CD4-positive, alpha-beta T cell treated with Interleukin-6 for 4 hours (primary cell): ENCODE data around the gene DEPDC5.
"Not testable (repeated sequence)": the region's sequence is repeated elsewhere in the genome, so short reads cannot be mapped to it uniquely, and the experiment has no call there.

Experiments
- DNase-seq: peaks from one replicate; pipeline ENCODE4 v3.0.0-alpha.2; 2020; ENCODE audit warnings: mixed read lengths

The DEPDC5 gene

DNA sequence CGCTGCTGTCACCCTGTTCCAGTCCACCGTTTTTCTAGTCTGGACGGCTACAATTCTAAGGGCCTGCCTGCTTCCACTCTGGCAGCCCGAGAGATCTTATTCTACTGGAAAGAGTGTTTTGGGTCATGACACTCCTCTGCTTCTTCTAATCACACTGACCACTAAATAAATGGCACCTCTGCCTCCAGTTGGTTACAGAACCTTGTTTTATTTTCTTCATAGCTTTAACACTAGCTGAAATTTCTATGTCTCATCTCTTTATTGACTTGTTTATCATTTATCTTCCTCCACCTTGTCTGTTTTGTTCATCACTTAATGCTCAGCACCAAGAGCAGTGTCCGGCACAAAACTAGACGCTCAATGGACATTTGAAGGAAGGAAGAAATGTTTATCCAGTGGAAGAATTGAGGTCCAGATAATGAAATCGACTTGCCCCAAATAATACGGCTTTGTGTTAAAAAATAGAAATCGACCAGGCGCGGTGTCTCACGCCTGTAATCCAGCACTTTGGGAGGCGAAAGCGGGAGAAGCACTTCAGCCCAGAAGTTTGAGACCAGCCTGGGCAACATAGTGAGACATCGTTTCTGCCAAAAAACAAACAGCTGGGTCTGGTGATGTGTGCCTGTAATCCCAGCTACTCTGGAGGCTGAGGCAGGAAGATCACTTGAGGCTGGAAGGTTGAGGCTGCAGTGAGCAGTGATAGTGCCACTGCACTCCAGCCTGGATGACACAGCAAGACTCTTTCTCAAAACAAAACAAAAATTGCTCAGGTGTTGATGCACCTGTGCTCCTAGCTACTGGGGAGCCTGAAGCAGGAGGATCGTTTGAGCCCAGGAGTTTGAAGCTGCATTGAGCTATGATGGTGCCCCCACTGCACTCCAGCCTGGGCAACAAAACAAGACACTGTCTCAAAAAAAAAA, 3.2 kb upstream of the DEPDC5 start:
- no peak for DNase-seq

DNA sequence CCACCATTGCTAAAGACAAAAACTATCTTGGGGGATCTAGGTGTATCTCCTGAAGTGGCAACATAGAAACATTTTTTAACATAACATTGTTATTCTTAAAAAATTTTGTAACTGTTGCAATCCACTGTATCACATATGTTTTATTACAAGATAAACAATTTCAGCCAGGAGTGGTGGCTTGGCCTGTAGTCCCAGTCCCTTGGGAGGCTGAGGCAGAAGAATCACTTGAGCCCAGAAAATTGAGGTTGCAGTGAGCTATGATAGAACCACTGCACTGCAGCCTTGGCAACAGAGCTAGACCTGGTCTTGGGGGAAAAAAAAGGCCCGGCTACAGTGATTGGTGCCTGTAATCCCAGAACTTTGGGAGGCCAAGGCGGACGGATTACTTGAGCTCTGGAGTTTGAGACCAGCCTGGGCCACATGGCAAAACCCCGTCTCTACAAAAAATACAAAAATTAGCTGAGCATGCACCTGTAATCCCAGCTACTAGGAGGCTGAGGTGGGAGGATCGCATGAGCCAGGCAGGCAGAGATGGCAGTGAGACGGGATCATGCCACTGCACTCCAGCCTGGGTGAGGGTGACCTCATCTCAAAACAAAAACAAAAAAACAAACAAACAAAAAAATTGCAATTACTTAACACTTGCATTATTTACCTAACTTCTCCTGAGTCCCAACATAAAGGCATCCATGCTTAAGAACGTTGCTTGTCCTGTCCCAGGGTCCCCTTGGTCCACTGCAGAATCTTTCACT, 1.5 kb upstream of the DEPDC5 start:
- DNase-seq, result no peak

DNA sequence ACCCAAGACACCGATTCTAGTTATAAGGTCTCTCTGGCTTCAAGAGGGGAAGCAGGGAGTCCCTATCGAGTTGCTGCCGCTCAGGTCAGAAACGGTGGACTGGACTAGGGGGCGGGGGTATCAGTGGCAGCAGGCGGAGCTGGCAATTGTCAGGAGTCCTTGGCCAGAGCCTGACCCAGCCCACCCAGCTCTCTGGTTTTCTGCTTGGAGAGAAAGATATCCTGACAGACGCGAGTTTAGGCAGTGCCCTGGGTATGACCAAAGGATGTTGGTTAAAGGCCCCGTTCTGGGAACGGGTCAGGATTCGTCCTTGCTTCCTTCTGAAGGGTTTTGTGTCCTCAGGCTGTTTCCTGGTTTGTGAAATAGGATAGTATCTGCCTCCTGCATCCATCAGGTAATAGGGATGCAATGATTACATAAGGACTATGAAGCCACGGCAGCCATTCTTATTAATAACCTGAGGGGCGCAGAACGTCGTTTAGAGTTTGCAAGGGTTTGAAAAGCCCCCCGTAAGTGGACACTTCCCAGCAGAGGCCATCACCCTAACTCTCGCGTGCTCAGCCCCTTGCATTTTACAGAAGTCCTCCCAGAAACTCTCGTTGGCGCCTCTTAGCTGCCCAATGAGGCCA, 700 bp upstream of the DEPDC5 start:
- peak; percentile 4 for DNase-seq

DNA sequence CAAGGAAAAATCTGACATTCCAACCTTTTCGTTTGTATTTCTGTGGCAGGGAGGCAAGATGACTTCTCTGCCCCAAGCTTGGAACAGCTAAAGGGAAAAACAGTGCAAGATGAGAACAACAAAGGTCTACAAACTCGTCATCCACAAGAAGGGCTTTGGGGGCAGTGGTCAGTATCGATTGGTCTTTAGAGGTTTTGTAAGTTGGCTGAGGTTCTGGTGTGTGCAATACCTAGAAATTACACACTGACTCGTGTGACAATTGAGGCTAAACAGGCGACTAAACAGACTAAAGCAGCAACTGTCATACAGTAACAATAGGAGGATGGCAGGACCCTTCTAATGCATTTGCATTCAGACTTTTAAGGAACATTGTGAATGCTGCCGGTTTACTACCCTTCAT, 994 bp downstream of the DEPDC5 start:
- no peak for DNase-seq

DNA sequence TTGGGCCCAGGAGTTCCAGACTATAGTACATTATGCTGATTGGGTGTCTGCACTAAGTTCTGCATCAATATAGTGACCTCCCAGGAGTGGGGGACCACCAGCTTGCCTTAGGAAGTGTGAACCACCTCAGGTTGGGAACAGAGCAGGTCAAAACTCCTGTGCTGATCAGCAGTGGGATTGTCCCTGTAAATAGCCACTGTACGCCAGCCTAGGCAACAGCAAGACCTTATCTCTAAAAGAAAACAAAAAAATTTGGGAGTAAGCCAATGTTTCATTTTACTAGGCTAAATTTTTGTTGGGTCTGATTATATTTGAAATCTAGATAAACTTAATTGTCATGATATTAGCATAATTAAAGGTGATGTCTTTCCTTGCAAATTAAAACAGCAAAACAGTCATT, 3.4 kb downstream of the DEPDC5 start:
- no peak for DNase-seq

DNA sequence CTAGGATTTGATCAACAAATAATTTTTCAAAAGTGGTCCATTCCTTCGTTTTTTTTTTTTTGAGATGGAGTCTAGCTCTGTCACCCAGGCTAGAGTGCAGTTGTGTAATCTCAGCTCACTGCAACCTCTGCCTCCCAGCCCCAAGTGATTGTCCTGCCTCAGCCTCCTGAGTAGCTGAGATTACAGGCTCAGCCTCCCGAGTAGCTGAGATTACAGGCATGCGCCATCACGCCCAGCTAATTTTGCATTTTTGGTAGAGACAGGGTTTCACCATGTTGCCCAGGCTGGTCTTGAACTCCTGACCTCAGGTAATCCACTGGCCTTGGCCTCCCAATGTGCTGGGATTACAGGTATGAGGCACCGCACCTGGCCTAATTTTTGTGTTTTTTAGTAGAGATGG, 5.0 kb downstream of the DEPDC5 start:
- not testable (repeated sequence) for DNase-seq

DNA sequence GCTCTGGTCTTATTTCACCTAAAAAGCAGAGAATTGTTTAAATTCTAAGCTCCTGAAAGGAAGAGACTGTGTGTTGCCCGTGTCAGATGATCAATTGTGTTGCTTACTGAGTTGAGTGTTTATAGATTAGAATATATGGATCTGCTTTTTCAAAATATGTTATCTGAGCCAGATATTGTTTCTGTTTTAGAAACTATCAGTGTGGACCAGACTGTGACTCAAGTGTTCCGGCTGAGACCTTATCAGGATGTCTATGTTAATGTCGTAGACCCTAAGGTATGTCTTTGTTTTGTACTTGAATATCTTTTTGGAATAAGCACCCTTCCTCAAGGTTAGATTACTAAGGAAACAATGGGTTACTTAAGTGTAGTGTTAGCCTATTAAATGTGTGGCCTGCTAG, 11.0 kb downstream of the DEPDC5 start:
- DNase-seq, result no peak

DNA sequence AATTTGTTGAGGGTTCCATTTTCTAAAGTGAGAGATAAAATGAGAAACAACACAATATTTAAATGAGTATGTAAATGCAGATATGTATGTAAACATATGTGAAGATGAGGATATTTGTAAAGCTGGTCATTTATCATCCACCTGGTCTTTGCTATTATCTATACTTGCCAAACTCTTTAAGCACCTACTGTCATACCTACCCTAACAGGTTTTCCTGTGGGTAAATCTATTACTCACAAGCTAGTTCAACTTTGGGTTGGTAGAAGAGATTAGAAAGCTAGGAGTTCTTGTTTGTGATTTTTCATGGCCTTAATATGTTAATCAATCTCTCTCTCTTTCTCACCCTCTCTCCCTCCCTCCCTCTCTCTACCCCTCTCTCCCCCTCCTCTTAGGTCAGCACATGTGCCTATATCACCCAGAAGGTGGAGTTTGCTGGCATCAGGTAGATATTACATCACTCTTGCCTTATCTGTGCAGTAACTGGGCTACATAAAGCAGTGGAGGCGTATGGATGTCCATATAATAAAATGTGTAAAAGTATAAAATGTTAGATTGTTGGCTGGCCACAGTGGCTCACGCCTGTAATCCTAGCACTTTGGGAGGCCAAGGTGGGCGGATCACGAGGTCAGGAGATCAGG, 14.7 kb downstream of the DEPDC5 start:
- DNase-seq, result no peak

DNA sequence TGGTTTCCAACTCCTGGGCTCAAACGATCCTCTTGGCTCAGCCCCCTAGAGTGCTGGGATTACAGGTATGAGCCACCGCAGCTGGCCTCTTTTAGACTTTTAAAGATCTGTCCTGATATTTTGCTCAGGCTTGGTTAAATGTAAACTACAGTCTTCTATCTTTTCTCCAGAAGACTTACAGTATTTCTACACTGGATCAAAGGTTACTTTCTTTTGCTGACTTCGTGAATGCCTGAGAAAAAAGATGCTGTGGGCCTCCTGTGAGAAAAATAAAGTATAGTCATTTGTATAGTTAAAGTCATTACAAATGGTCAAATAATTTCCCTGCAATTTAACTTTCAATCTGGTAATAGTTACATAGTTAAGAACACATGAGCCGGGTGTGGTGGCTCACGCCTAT, 19.6 kb downstream of the DEPDC5 start:
- DNase-seq, result no peak

DNA sequence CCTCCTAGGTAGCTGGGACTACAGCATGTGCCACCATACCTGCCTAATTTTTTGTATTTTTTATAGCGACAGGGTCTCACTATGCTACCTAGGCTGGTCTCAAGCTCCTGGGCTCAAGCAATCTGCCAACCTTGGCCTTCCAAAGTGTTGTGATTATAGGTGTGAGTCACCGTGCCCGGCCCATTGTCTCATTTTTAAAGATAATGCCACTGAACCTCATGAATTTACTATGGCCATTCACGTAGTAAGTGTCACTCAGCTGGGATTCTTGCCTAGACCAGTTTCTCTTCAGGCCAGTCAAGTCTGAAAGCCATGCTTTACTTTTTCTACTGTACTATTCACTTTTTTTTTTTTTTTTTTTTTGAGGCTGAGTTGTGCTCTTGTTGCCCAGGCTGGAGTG, 22.4 kb downstream of the DEPDC5 start:
- no peak for DNase-seq

DNA sequence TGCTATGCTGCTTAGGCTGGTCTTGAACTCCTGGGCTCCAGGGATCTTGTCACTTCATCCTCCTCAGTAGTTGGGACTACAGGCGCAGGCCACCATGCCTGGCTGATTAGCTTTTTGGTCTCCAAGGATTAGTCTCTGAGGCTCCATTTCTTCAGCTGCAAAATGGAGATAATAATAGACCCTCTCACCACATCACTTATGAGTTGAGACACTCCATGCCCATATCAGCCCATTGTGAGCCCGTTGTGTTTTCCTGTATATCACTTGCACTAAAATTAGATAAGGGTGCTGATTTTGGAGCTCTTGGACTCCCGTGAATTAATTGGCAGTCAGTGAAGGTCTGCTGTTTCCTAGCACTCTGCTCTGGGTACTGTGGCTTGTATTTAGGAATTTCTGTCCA, 36.0 kb downstream of the DEPDC5 start:
- no peak for DNase-seq

DNA sequence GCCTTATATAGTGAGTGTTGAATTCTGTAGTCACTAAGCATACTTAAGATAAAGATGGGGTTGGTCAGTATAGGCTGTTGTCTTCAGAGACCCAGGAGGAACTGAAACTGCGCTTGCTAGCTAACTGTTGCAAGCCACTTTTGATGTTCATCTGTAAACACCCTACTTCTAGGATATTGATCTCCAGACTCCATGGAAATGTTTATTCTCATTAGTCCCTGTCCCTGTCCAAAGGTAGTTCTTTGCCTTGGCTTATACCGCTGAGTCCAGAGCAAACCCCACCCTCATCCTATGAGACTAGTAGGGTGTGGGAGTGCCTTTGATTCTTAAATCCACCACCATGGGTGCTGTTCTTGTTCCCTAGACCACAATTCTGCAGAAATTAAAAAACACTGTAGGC, 36.4 kb downstream of the DEPDC5 start:
- DNase-seq, result no peak

DNA sequence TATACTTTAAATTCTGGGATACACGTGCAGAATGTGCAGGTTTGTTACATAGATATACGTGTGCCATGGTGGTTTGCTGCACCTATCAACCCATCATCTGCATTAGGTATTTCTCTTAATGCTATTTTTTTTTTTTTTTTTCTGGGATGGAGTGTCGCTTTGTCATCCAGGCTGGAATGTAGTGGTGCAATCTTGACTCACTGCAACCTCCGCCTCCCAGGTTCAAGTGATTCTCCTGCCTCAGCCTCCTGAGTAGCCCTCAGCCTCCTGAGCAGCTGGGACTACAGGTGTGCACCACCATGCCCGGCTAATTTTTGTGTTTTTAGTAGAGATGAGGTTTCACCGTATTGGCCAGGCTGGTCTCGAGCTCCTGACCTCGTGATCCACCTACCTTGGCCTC, 45.5 kb downstream of the DEPDC5 start:
- not testable (repeated sequence) for DNase-seq

DNA sequence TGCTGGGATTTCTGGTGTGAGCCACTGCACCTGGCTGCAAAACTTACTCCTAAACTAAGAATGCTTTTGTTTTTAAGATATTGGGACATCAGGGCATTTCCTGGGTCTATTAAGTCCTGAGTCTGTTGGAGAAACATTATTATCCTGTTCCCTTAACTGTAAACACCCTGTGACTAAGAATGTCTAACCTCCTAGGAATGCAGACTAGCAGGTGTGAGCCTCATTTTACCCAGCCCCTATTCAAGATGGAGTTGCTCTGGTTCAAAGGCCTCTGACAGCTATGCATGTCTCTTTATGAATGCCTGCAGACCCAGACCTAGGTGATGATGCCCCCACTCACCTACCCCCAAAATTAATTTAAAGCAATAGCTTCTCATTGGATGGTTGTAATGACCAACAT, 46.2 kb downstream of the DEPDC5 start:
- no peak for DNase-seq

DNA sequence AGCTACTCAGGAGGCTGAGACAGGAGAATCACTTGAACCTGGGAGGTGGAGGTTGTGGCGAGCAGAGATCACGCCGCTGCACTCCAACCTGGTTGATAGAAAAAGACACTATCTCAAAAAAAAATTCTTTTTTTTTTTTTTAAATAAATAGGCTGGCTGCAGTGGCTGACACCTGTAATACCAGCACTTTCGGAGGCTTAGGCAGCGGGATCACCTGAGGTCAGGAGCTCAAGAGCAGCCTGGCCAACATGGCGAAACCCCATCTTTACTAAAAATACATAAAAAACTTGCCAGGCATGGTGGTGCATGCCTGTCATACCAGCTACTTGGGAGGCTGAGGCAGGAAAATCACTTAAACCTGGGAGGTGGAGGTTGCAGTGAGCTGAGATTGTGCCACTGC, 47.0 kb downstream of the DEPDC5 start:
- DNase-seq, result not testable (repeated sequence)

DNA sequence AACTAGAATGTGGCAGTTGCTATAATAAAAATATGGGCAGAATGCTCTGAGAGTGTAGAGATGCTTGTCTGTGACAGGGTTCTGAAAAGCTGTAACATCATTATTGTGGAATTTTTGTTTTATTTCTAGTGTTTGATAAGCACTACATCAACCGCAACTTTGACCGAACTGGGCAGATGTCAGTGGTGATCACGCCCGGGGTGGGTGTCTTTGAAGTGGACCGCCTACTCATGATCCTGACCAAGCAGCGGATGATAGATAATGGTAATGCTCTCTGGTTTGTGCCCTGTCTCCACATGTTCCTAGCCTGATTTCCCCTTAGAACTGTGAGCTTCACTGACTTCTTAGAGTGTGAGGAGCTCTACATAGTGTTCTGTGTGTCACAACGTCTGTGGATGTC, 48.8 kb downstream of the DEPDC5 start:
- DNase-seq, result no peak

DNA sequence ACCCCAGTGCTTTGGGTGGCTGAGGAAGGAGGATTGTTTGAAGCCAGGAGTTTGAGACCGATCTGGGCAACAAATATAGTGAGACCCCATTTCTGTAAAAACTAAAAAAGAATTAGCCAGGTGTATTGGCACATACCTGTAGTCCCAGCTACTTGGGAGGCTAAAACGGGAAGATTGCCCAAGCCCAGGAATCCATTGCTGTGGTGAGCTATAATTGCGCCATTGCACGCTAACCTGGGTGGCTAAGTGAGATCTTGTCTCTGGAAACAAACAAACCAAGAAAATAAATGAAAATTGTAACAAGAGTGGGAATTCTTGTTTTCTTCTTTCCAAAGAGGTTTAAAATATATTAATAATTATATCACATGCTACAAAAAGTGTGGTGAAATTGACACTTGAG, 52.9 kb downstream of the DEPDC5 start:
- DNase-seq, result no peak

DNA sequence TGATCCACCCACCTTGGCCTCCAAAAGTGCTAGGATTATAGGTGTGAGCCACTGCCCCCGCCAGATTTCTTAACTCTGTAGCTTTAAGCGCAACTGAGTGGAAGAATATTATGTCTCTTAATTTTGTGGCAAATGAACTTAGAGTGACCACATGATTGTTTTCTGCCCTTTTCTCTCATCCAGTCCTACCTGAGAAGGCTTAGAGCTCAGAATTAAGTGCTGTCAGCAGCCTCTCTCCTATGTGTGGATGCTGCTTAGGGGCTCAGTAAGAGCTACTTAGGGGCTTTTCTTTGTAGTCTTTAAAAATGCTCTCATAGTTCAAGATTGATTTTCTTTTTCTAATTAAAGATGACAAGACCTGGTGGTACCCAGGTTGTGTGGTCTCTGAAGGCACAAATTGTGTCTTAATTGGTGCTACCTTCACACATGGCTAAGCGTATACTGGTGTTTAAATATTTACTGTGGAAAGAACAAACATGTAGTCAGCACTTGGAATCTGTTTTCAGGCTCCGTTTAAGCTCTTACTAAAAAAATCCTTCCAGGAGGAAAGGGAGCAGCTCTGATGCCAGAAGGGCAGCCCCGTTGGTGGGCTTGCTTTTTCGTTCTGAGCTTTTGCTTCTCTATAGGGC, 59.3 kb downstream of the DEPDC5 start:
- no peak for DNase-seq

DNA sequence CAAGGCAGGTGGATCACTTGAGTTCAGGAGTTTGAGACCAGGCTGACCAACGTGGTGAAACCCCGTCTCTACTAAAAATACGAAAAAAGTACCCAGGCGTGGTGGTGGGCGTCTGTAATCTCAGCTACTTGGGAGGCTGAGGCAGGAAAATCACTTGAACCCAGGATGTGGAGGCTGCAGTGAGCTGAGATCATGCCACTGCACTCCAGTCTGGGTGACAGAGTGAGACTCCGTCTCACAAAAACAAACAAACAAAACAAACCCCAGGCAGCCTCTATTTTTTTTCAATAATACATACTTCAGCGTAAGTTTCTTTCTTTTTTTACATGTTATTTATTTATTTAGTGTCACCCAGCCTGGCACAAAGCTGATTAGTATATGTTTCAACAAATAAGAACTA, 60.1 kb downstream of the DEPDC5 start:
- not testable (repeated sequence) for DNase-seq

DNA sequence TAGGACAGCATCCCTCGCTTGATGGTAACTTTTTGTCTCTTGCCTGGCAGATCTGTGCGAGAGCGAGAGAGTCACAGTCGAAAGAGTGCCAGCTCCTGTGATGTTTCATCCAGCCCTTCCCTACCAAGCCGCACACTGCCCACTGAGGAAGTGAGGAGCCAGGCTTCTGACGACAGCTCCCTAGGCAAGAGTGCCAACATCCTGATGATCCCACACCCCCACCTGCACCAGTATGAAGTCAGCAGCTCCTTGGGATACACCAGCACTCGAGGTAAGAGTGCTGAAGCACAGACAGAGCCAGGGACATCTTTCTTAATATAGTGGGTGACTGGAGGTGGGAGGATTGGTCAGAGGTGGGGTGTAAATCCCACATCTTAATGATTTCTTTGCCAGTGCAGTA, 61.1 kb downstream of the DEPDC5 start:
- DNase-seq, result no peak

DNA sequence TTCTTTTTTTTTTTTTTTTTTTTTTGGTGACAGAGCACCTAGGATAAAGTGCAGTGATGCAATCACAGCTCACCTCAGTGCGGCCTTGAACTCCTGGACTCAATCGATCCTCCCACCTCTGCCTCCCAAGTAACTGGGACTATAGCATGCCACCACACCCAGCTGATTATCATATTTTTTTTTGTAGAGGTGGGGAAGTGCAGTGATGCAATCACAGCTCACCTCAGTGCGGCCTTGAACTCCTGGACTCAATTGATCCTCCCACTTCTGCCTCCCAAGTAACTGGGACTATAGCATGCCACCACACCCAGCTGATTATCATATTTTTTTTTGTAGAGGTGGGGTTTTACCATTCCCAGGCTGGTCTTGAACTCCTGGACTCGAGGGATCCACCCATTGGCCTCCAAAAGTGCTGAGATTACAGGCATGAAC, 61.6 kb downstream of the DEPDC5 start:
- not testable (repeated sequence) for DNase-seq

DNA sequence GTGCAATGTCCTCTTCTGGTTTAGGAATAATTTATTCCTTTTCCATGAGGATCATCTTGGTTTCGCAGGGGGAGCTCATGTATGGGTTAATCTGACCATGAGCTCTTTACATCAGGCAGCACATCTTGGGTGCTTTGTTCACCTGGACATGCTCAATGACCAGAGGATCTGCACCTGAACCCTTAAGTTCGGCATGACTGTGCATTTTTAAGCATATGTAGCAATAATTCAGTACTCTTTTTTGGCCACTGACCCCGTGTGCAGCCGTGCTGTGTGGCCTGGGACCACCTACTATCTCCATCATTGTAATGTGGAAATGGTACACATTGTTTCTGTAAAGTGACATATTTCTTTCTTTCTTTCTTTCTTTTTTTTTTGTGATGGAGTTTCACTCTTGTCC, 62.9 kb downstream of the DEPDC5 start:
- no peak for DNase-seq
